GM12864 (cell line): ENCODE results near the gene LMCD1.

Experiments used
- DNase-seq: peaks from one replicate; pipeline ENCODE4 v3.0.0-alpha.2; 2011; ENCODE audit warnings: low read depth
- H3K4me3 ChIP-seq: 2 replicates; pipeline ENCODE4 v1.5.1; 2011; ENCODE audit warnings: mild to moderate bottlenecking, low read depth, low read length, control low read depth
- TF ChIP-seq, protein P1 (sequence below): IDR thresholded peaks from 2 replicates; pipeline ENCODE4 v1.5.1; 2011; ENCODE audit warnings: low read depth, mild to moderate bottlenecking, moderate library complexity, low read length, control low read depth, inconsistent platforms; ENCODE audit errors: missing control alignments

The LMCD1 gene, protein sequence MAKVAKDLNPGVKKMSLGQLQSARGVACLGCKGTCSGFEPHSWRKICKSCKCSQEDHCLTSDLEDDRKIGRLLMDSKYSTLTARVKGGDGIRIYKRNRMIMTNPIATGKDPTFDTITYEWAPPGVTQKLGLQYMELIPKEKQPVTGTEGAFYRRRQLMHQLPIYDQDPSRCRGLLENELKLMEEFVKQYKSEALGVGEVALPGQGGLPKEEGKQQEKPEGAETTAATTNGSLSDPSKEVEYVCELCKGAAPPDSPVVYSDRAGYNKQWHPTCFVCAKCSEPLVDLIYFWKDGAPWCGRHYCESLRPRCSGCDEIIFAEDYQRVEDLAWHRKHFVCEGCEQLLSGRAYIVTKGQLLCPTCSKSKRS

DNA sequence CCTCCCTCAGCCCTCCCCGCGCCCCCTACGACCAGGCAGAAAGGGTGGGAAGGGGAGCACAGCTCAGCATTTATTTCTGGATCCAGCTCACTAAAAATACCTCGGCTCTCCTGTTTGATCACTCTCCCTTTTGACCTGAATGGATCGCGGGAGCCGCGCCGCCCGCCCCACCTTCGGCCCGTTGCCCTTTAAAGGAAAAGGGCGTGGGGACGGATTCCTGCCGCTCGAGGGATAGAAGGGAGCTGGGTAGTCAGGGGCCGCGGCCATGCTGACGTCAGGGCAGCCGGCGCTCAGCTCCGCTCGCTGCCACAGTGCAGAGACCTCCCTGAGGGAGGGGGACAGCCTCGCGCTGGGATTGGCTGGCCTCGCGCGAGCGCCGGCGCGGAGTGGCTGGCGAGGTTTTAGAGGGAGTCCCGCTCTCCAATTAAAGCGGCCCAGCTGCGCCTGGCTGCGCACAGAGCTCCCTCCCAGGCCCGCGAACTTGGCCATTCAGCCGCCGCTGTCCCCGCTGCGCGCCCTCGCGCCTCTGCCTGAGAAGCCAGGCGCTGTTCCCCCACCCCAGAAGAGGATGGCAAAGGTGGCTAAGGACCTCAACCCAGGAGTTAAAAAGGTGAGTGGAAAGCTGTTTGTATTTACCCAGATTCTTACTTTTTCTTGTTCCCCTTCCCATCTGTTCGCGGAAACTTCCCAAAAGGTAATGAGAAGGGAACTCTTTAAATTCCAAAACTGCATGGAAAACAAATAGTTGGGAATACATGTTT, at the start of gene LMCD1:
TSS of gene LMCD1 (plus strand) at position 453 of the 761 bp plus-strand sequence. CDS start at position 569, 116 bp downstream.
- peak within 1 kb of the TSS; percentile 56 for H3K4me3 ChIP-seq
- DNase-seq = peak; percentile 57
- TF ChIP-seq, protein P1, sequence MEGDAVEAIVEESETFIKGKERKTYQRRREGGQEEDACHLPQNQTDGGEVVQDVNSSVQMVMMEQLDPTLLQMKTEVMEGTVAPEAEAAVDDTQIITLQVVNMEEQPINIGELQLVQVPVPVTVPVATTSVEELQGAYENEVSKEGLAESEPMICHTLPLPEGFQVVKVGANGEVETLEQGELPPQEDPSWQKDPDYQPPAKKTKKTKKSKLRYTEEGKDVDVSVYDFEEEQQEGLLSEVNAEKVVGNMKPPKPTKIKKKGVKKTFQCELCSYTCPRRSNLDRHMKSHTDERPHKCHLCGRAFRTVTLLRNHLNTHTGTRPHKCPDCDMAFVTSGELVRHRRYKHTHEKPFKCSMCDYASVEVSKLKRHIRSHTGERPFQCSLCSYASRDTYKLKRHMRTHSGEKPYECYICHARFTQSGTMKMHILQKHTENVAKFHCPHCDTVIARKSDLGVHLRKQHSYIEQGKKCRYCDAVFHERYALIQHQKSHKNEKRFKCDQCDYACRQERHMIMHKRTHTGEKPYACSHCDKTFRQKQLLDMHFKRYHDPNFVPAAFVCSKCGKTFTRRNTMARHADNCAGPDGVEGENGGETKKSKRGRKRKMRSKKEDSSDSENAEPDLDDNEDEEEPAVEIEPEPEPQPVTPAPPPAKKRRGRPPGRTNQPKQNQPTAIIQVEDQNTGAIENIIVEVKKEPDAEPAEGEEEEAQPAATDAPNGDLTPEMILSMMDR = no peak

DNA sequence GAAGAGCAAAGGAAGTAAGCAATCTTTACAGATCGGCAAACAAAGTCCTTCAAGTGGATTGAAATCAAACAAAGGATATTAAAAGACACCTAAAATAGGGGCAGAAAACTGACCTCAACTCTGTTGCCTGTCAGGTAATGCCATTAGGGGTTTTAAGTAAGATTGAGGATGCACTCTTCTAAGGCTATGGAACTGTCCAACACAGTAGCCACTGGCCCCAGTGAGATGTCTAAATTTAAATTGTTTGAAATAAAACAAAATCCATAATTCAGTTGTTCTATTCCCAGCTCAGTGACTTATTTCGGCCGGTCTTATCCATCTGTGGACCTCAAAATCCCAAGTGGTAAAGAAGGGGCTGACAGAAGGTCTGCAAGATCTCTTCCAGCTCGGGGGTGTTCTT, 49.5 kb upstream of the LMCD1 start:
- no peak for DNase-seq
- no peak overlapping the region for H3K4me3 ChIP-seq
- TF ChIP-seq, protein P1 = no peak

DNA sequence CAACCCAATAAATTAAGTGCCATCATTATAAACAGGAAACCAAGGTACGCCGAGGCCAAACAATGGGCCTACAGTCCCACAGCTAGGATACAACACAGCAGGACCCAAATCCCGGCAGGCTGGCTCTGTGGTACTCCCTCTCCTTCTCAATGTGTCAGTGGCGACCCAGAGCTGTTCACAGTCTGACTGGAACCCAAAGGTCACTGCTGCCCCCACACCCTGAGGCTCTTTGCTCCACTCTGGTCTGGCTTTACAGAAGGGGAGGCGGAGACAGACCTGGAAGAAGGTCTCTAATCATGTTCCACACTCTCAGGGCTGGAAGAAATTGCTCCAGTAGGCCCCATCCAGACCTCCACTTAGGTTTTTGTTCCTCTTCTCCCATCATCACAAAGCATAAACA, 48.5 kb upstream of the LMCD1 start:
- no peak overlapping the region for H3K4me3 ChIP-seq
- DNase-seq = no peak
- TF ChIP-seq, protein P1 = no peak

DNA sequence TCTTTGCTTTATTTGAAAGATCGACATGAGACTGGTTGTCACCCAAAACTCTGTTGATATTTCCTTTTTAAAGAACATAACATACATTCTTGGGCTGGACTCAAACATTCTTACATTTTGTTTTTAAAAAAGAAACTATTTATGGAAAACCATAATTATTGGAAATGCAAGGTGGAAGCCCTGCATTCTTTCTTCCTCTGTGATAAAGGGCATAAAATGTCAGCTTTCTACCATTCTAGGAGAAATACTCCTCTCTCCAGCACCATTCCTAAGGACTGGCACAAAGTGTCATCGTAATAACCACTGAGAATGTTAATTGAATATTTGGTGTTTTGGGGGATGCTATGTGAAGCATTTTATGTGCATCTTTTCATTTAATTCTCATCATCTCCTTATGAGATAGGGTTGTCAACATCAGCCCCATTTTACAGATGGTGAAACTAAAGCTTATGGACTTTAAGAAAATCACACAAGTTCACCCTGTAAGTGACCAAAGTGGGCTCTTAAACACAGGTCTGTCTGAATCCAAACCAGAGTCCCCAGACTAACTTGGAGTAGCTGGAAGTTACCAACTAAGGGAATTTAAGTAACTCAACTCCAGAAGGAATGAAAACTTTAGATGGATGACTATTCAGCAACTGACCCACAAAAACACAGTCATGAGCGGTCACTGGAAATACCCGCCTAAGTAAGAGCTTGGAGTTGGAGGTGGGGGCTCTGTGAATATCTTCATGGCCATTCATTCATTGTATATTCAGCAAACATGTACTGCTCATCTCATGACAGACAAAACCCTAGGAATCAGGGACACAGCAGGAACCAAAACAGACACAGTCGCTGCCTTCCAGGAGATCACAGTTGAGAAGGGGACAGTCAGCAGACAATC, 45.9 kb upstream of the LMCD1 start:
- H3K4me3 ChIP-seq = no peak overlapping the region

DNA sequence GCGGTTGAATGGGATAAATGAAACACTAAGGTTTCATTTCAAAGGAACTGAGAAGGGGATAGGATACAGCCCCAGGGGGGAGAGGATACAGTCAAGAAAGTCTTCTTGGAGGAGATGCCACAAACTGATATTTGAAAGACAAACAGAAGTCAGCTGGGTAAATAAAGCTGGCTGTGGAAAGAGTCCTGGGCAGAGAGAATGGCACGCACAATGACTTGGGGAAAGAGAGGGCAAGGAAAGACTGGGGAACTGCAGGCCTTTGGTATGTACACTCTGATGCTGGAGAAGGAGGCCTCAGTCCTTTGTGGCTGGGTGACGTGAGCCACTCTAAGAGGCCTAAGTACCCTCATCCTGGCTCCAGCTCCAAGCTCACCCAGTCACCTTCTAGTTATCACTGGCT, 45.2 kb upstream of the LMCD1 start:
- no peak for DNase-seq
- TF ChIP-seq, protein P1 = no peak
- H3K4me3 ChIP-seq = no peak overlapping the region

More for the DNA sequence above, 45.9 kb upstream of the LMCD1 start:
- DNase-seq = no peak
- TF ChIP-seq, protein P1 = no peak

DNA sequence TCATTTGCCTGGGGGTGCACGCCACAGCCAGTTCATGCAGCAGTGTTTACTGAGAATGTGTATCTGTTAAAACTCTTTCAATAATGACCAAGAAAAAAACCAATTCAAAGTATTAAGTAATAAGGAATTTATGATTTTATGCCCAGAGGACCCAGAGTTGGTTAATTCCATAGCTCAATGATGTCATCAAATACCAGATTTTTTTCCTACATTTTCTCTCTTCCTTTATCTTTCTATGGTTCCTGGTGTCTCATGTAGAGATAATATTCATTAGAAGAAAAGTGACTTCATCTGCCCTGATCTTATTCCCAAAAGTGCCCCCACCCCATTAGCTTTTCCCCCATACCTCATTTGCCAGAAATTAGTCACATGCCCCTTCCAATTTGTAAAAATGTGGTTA, 44.6 kb upstream of the LMCD1 start:
- H3K4me3 ChIP-seq = no peak overlapping the region
- TF ChIP-seq, protein P1 = no peak
- no peak for DNase-seq
